Endothelial cell (in vitro differentiated cells): ENCODE measurements around the gene MIEN1. TPM values are rescaled to one million over a fixed set of nuclear protein-coding genes. Genes with fewer than 3 reads are reported as not detected.
A peak's percentile ranks its signal among the peaks of the same experiment; 100 is the strongest.

Experiments used
- DNase-seq: peaks from one replicate; pipeline ENCODE4 v3.0.0; 2021; ENCODE audit warnings: low spot score
- H3K27ac Mint-ChIP-seq: one replicate; pipeline ENCODE4 v1.8.0; 2021; ENCODE audit warnings: mixed read lengths, inconsistent platforms; ENCODE audit not compliant: unreplicated experiment
- H3K27me3 Mint-ChIP-seq: one replicate; pipeline ENCODE4 v1.8.0; 2021; ENCODE audit warnings: mild to moderate bottlenecking, moderate library complexity, mixed read lengths, inconsistent platforms; ENCODE audit not compliant: unreplicated experiment
- H3K36me3 Mint-ChIP-seq: one replicate; pipeline ENCODE4 v1.8.0; 2021; ENCODE audit warnings: mild to moderate bottlenecking, low read depth, mixed read lengths, inconsistent platforms; ENCODE audit not compliant: unreplicated experiment
- H3K4me1 Mint-ChIP-seq: one replicate; pipeline ENCODE4 v1.8.0; 2021; ENCODE audit warnings: mild to moderate bottlenecking, mixed read lengths, inconsistent platforms; ENCODE audit not compliant: unreplicated experiment
- H3K4me3 Mint-ChIP-seq: one replicate; pipeline ENCODE4 v1.8.0; 2021; ENCODE audit warnings: mild to moderate bottlenecking, mixed read lengths, inconsistent platforms; ENCODE audit not compliant: unreplicated experiment
- H3K9me3 Mint-ChIP-seq: one replicate; pipeline ENCODE4 v1.8.0; 2021; ENCODE audit warnings: mixed read lengths, inconsistent platforms; ENCODE audit not compliant: unreplicated experiment
- total RNA-seq: library from RNA; stranded (reverse); fragmentation: NEBNext Ultra II Directional; extraction: Animal tissue kit (Norgen Biotek cat#: 25700); gene quantifications from one replicate; pipeline ENCODE4 v1.2.1, GENCODE V29; 2021; ENCODE audit not compliant: unreplicated experiment
- TF ChIP-seq, protein P1 (sequence below): fragments of 200-600 bp; sonication (generic); IDR thresholded peaks from one replicate; pipeline ENCODE4 v1.5.0; 2021; ENCODE audit warnings: antibody characterized with exemption; ENCODE audit not compliant: unreplicated experiment

The MIEN1 gene
- total RNA-seq, 1 donor from 2014 or later: 15.5 TPM

GRCh38 chr17:39703913-39704312 is 26.4 kb downstream of the MIEN1 start:
- DNase-seq: no peak
- H3K36me3 Mint-ChIP-seq: no peaks in the 10 kb centered on the region
- TF ChIP-seq, protein P1, sequence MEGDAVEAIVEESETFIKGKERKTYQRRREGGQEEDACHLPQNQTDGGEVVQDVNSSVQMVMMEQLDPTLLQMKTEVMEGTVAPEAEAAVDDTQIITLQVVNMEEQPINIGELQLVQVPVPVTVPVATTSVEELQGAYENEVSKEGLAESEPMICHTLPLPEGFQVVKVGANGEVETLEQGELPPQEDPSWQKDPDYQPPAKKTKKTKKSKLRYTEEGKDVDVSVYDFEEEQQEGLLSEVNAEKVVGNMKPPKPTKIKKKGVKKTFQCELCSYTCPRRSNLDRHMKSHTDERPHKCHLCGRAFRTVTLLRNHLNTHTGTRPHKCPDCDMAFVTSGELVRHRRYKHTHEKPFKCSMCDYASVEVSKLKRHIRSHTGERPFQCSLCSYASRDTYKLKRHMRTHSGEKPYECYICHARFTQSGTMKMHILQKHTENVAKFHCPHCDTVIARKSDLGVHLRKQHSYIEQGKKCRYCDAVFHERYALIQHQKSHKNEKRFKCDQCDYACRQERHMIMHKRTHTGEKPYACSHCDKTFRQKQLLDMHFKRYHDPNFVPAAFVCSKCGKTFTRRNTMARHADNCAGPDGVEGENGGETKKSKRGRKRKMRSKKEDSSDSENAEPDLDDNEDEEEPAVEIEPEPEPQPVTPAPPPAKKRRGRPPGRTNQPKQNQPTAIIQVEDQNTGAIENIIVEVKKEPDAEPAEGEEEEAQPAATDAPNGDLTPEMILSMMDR: no peak
- H3K9me3 Mint-ChIP-seq: no peaks in the 10 kb centered on the region
- H3K4me3 Mint-ChIP-seq: no peak overlapping the region
- peaks cover 19% of the 10 kb centered on the region for H3K4me1 Mint-ChIP-seq
- H3K27me3 Mint-ChIP-seq: peaks cover 8% of the 10 kb centered on the region
- H3K27ac Mint-ChIP-seq: no peak overlapping the region

DNA sequence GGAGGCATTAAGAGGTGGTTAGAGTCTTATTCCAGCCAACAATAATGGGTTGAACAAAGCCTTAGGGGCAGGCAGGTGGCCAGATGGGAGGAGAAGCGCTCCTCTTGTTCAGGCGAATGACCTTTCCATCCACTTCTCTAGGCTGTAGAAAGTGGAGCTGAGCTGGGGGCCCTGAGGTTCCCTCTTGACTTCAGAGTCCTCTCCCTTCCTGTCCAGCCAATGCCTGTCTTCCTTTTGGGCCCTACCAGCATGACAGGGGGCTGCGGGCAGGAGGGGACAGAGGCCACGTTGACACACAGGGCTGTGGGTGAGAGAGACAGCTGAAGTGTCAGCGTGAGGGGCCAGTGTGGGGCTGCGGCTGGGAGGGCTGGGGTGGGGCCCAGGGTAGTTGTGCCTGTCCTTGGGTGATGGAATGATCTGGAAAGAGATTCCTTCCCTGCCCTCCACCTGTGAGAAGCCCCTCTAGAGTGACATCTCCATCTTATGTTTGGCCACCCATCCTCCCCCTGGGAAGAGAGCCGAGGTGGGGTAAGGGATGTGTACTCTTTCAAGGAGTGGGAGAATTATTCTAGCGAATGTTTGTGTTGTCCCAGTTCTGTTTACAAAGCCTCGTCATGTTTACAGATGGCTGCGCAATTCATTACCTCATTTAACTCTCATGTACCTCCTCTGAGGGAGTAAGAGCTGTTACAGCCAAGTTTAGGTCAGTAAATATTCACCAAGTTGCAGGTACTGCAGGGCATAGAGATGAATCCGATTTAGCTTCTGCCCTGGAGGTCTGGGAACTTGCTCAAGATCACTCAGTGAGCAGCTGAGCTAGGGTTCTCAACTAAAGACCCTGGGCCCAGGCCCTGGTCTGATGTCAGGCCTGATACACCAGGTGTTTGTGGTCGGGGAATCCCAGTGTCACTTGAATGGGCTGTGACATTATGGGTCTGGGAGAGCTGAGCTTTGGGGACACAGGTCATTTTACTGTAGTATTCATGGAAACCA is 27.1 kb downstream of the MIEN1 start:
- peaks cover 7% of the 10 kb centered on the region for H3K27me3 Mint-ChIP-seq
- no peaks in the 10 kb centered on the region for H3K9me3 Mint-ChIP-seq
- H3K27ac Mint-ChIP-seq: no peak overlapping the region
- TF ChIP-seq, protein P1: no peak
- peaks cover 19% of the 10 kb centered on the region for H3K4me1 Mint-ChIP-seq
- H3K36me3 Mint-ChIP-seq: no peaks in the 10 kb centered on the region
- H3K4me3 Mint-ChIP-seq: no peak overlapping the region
- DNase-seq: no peak

DNA sequence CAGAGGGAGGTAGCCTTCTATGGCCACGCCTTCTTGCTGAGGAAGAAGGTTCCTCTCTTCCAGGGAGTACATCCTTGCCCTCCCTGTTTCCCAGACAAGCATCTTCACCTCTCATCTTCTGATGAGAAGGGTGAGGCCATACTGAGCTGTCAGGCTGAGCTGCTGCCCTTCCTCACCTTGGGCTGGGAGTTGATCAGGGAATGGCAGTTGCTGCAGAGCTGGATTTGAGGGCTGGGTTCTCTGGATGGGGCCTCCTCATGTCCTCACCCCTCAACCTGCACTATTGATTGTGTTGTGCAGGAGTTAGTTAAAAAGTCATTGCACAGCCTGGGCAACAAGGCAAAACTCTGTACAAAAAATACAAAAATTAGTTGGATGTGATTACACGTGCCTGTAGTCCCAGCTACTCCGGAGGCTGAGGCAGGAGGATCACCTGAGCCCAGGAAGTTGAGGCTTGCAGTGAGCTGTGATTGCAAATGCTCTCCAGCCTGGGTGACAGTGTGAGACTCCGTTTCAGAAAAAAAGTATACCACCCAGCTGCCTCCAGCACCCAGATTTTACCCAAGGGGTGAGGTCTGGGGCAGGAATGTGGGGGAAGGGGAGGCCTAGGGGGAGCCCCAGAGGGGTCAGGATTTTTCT is 28.4 kb downstream of the MIEN1 start:
- peak overlapping the region; percentile 88 for H3K4me3 Mint-ChIP-seq
- DNase-seq: no peak
- H3K36me3 Mint-ChIP-seq: no peaks in the 10 kb centered on the region
- peaks cover 19% of the 10 kb centered on the region for H3K4me1 Mint-ChIP-seq
- H3K27me3 Mint-ChIP-seq: peaks cover 7% of the 10 kb centered on the region
- TF ChIP-seq, protein P1: no peak
- H3K9me3 Mint-ChIP-seq: no peaks in the 10 kb centered on the region
- H3K27ac Mint-ChIP-seq: no peak overlapping the region

DNA sequence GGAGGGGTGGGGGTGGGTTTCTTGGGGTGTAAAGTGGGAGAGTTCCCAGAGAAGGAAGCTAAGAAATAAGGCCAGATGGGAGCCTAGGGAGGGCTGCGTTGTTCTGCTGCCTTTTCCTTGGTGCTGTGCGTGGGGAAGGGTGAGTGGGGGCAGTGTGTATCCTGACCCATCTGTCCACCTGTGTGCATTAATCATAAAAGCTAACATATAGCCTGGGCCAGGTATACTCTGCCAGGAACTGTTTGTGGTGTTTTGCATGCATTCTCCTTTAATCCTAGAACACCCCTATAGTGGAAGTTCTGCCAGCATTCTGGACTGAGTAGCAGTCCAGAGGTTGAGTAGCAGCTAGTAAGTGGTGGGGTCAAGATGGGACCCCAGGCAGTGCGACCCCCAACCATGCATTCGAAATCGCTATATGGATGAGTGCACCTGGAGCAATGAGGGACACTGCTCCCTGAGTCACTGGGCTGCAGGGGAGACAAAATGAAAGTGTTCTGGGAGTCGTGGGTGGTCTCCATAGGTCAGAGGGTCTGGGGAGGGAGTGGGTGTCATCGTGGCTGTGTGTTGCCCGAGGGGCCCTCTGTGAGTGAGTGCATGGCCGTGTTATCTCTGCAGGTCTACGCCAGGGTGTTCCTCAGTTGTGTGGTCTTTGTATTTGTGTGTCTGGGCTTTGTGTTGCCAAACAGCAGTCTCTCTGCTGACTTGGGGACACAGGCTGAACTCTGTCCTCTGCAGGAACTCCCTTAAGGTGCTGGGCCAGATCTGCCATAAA is 29.1 kb downstream of the MIEN1 start:
- no peak for DNase-seq
- no peaks in the 10 kb centered on the region for H3K9me3 Mint-ChIP-seq
- peak overlapping the region; percentile 88 for H3K4me3 Mint-ChIP-seq
- TF ChIP-seq, protein P1: no peak
- no peak overlapping the region for H3K27ac Mint-ChIP-seq
- no peaks in the 10 kb centered on the region for H3K36me3 Mint-ChIP-seq
- peaks cover 7% of the 10 kb centered on the region for H3K27me3 Mint-ChIP-seq
- H3K4me1 Mint-ChIP-seq: peaks cover 19% of the 10 kb centered on the region
